HPDE6-E6E7 (cell line): Measurements from ENCODE around the gene CHAT.

Source experiments
- DNase-seq: peaks from one replicate; pipeline ENCODE4 v3.0.0; 2011; ENCODE audit warnings: missing footprints; ENCODE audit errors: extremely low spot score

CHAT gene

DNA sequence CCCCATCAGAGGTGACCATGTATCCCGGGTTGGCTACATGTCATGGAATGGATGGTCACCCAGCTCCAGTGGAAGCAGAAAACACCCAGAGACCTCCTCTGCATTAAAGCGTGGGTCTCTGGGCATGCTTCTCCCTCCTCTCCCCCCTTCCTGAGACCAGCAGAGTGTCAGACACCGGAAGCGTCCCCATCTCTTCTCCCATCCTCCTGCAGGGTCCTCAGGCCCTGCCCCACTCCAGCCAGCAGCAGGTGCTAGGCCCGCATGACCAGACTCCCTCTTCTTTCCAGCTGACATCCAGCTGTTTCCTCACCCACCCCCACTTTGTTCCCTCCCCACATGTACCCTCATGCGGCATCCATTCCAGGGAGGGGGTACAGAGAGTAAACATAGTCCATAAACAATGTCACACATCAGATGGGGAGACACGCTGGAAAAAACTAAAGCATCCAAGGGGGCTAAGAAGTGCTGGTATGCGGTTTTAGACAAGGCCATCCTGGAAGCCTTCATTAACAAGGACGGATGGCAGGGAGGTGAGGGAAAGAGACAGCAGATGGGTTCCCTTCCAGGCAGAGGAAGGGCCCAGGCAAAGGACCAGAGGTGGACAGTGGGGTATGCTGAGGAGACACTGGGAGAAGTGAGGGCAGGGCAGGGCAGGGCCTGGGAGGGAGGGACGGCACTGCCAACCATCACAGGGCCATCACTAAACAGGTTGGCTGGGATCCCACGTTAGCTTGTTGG, 16.2 kb upstream of the CHAT start:
- DNase-seq, result no peak

DNA sequence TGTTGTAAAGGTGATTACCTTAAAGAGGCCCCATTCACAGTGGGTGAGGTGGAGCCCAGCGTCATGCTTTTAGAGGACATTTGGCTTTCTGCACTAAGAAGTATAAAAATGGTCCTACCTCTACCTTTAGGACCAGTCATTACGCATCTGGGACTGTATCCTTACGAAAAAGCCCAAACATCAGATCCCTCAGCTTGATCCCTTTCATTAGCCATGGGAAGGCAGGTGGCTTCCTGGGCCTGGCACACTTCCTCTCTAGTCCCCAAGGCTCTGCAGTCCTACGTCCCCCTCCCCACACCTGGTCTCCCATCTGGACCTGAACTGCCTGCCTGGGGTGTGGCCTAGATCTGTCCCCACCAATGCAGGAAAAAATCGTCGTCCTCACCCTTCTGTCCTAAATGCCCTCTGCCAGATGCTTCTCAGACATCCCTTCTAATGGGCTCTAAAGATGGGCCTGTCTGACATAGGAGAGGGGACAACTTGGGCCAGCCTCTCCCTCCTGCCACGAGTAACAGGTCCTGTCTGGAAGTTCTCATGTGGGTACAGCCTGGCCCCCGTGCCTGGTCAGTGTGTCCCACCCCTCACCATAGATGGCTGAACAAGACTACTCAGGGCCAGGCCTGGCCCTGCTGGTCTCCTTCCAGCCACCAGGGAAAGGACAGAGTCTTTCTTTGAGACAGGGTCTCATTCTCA, 15.5 kb upstream of the CHAT start:
- no peak for DNase-seq

DNA sequence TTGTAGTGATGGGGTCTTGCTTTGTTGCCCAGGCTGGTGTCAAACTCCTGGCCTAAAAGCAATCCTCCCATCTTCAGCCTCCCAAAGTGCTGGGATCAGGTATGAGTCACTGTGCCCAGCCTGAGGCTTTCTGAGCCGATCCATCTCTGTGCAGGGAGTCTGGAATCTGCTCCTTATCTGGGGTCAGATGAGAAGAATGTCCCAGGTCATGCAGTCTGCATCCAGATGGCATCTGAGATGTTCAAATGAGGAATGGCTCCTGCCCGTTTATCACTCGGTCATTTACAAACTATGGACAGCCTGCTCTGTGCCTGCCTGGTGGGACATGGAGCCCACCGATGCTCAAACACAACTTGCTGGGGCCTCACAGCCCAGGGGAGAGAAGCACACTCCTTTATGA, 14.9 kb upstream of the CHAT start:
- no peak for DNase-seq

DNA sequence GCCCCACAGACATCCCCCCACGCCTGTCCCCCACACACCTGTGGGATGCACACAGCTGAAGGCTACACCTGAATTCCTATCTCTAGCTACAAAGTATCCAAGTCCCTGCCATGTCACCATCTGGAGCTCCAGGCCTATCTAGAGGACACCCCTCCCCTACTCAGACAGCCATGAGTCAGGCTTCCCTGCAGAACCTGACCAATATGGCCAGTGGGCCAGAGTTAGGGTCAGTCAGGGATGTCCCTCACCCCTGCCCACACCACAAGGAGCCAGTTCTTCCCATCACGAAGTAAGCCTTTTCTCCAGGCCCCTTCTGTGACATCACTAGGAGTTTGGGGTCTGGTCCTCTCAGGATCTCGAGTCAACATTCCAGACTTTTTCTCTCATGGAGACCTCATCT, 14.3 kb upstream of the CHAT start:
- no peak for DNase-seq

DNA sequence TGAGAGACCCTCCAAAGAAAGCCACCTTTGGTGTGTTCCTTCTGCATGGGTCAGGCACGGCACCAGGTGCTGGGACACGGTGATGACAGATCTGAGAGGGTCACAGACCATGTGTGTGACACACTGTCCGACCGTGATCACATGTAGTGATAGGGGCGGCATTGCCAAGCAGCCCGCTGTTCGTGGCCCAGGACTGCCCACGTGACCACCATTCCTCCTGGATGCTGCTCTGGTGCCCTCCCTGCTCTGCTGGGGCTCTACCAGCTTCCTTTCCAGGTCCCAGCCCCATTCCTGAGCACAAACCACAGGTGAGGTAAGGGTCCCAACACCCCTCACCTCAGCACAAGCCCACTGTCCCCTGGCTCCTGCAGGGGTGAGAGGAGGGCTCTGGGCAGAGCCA, 13.8 kb upstream of the CHAT start:
- DNase-seq, result no peak

DNA sequence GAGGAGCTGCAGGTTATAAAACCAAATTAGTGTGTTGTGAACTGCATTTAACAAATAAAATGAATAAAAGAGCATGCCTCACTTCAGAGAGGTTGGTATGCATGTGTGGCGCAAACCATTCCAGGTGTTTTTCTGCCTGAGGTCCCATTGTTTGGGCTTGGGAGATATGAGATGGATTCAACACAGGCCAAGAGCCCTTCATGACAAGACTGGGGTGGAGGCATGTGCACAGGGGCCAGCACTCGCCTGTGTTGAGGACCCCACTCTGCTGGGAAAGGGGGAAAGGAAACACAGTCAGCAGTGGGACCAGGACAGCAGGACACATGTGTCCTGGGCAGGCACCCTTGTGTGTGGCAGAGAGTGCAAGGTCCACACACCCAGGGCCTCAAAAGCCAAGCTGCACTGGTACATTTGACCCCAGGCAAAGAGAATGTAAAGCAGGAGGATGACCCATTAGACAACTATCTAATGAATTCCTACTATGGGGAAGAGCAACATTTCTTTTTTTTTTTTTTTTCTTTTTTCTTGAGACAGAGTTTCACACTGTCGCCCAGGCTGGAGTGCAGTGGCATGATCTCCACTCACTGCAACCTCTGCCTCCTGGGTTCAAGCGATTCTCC, 12.9 kb upstream of the CHAT start:
- no peak for DNase-seq

DNA sequence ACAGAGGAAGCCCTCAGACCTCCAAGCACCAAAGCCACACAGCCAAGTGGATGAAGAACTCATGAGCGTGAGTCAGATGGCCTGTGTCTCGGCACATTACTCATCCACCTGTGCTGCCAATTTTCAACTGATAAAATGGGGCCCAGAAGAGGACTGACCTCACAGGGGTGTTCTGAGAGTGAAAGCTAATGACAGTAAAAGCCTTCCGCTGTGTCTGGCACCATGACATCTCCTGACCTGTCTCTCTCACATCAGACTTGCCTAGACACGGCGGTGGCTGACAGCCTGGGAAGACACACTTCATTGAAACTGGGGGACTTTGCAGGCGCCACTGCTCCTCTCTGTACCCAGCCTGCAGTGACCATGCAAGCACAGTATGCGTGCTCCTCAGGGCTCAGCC, 12.0 kb upstream of the CHAT start:
- DNase-seq, result peak; percentile 74

DNA sequence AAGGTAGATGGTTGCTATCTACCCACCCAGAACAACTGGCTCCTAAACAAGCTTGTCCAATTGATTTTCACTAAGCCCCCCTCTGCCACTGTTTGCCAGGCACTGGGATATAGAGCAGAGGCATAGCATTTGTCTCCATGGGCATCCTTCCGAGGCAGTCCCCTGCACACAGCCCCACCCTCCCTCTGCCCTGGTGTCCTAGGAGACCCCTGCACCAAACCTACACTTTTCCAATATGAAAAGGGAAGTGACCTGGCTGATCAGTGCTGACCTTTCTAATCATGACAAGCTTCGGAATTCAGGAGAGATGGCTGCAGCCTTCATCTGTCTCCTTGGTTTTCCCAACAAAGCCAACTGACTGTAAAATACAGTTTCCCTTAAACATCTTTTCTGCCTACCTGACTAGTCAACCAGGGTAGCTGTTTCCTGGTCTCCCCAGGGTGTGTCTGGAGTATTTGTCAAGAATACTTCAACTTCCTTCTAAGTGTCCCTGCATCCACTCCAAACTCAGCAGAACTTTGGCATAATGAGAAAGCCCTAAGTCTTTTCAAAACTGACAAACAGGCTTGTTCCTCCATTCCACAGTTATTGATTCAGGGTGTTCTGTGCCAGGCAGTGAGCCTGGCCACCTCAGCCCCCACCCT, 11.3 kb upstream of the CHAT start:
- no peak for DNase-seq

DNA sequence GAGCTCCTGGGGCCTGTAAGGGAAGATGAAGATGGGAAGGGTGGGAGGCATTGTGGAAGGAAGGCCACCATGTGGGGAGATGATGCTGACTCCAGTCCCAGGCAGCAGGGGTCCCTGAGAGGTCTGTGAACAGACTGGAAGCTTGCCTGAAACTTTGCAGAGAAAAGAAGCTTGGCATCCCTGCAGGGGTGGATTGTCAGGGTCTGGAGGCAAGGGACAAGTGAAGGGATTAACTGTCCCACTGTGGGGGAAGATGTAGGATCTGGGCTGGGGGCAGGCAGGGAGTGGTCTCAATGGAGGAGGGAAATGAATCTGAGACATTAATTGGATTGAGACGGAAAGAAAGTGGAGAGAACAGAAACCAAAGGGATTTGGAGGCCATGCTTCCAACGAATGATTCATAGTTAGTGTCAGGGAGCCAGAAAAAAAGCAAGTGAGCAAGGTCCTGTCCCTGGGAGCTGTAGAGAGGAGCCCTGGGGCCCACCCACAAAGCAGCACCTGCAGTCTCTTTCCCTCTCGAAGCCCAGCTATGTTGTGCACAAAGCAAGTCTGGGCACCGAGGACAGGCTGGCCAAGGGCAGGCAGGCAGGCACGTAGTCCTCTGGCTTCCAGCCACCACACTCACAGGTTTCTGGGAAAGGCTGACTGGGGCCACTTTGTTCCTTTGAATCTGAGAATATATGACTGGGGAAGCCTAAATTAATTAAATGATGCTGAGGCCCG, 8.5 kb upstream of the CHAT start:
- no peak for DNase-seq

DNA sequence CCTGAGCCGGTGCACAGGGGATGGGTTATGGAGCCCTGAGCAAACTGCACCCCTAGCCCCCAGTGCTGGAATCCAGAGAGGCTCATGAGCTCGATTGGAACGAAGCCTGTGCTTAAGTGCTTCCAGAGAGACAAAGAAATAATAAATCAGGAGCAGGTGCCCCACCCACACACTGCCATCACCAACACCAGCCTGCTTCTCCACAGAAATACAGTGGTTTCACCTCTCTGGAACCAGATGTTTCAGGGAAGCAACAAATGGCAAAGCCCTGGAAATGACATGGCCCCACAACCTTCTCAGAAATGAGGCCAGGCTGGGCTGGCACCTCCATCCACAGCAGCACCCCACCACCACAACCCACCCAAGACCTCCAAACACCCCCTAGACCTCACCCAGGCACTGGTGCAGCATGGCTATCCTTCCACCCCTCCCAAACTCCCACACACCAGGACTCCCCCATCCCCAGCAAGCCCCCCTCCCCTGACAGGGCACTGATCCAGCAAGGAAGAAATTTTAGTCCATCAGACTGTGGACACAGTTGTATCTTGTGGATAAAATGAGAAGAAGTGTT, 7.8 kb upstream of the CHAT start:
- DNase-seq, result no peak

DNA sequence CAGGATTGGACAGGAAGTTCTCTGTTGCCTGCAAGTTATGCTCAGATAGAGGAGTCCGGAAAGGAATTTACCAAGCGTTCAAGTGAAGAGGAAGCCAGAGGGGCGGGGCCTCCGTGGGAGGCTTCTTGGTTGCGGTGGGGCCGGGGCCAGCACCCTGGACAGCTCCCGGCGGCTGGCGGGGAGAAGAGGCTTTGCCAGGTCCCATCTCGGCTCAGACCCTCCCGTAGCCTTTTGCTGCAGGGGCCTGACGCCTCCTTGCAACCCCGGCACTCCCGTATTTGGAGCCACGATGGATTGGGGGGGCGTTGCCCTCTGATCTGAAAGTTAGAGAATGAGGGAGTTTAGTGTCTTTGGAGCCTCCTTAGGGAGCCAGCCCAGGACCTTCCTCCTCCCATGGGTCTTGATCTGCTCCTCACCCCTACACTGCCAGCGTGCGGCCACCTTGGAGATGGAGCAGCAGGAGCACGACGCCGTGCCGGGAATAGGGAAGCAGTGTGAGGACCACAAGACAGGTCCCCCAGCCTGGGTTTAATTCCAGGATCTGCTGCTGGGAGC, 6.8 kb upstream of the CHAT start:
- DNase-seq, result peak; percentile 58

DNA sequence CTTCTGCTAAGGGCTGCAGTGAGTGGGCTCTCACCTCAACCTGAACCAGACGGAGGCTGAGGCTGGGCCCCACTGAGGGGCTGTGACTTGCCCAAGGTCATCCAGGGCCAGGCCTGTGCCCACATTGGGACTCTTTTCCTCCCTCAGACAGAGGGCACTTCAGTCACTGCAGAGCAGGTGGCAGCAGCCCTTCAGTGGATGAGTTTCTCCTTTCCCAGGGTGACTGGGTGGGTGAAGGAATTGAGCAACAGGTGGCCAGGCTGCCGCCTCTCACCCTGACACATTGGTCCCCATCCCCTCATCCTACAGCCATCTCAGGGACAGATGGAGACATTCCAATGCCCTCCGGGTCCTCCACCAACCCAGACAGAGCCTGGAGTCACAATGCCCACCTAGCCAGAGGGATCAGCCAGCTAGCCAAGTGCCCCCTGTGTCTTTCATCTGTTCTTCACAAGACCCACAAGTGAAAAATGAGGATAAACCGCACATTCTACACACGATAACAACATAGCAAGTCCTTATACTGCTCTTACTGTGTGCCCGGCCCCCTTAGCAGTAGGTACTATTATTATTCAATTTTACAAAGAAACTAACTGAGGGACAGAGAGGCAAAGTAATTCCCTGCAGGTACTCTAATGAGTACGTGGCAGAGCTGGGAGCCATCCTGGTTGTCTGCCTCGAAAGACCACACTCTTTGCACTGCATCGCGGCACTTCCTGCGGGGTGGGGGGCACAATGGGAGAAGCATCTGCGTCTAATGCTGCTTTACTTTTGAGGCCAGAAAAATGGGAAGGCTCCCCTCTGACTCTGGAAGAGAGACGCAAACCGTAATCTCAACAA, 5.5 kb upstream of the CHAT start:
- no peak for DNase-seq

DNA sequence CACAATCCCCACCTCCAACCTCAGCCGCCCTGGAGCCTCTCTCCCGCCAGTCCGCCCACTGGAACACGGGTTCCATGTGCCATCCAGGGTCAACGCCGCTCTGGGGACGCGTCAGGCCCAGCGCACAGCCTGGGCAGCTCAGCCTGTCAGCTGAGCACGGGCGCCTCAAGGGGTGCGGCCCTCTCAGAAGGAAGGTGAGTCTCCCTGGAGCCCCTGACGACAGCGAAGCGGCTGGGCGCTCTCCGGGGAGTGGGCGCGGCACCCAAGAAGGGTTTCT, 4.9 kb upstream of the CHAT start:
- DNase-seq, result no peak

DNA sequence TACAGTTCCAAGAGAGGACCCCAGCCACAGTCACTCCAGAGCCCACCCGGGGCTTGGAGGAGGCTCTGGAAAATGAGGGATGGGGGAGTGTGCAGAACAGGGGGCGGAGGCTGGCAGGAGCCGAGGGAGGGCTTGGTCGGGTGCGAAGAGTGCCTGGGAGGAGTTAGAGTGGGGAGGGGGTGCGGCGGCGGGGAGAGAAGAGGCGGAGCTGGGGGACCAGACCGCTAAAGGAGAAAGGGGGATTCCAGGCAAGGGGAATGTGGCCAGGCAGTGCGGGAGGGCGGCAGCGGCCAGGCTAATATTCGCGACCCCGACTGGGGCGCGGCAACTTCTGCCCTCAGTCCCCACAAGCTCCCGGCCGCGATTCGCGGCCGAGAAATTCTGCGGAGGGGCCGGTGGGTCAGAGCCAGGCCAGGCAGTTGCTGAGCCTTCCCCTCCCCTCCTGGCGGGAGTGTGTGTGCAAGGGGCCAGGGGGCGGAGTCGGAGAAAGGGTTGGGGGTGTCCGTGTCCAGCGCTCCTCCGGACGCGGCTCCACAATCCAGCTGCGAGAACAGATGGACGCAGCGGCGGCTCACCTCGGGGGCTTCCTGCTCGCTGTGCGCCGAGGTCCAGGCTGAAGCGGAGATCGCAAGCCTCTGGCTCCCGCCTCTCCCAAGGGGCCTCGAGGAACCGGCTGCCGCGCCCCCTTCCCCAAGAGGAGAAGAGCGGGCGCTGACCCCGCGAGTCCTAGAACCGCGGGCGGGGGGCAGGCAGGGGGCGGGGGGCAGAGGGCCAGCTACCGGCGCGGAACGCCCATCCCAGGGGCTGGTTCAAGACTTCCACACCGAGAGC, 4.3 kb upstream of the CHAT start:
- no peak for DNase-seq

DNA sequence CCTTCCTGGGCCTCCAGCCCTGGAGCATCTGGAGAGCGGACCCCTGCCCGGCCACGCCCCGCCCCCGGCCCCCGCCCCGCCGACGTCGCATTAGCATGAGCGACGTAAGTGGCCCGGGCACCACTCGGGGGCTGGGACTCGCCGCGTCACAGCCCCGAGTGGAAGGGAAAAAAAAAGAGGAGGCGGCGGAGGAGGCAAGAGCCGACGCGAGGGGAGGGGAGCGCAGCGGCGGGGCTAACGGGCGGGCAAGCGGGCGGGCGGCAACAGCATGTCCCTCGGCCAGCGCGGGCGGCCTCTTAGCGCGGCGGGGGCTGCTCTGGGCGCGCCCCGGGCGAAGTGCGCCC, 3.8 kb upstream of the CHAT start, which contains the start of gene SLC18A3:
Gene SLC18A3 (plus strand): TSS at position 197 of the 344 bp plus-strand sequence. CDS start 431 bp downstream, outside the sequence.
- no peak for DNase-seq

DNA sequence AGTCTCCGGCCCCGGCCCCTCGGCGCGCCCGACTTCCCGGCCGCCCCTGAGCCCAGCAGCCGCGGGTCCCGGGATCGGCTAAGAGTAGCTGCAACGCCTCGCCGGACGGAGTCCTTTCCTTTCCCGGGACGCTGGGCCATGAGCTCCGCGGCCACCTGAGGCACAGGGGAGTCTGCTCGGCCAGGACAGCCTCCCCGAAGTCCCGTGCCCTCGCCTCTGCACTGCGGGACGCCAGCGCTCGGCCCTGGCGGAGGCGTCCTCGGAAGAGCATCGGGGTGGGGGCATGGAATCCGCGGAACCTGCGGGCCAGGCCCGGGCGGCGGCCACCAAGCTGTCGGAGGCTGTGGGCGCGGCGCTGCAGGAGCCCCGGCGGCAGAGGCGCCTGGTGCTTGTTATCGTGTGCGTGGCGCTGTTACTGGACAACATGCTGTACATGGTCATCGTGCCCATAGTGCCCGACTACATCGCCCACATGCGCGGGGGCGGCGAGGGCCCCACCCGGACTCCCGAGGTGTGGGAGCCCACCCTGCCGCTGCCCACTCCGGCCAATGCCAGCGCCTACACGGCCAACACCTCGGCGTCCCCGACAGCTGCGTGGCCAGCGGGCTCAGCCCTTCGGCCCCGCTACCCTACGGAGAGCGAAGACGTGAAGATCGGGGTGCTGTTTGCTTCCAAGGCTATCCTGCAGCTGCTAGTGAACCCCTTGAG, 3.2 kb upstream of the CHAT start:
- no peak for DNase-seq

DNA sequence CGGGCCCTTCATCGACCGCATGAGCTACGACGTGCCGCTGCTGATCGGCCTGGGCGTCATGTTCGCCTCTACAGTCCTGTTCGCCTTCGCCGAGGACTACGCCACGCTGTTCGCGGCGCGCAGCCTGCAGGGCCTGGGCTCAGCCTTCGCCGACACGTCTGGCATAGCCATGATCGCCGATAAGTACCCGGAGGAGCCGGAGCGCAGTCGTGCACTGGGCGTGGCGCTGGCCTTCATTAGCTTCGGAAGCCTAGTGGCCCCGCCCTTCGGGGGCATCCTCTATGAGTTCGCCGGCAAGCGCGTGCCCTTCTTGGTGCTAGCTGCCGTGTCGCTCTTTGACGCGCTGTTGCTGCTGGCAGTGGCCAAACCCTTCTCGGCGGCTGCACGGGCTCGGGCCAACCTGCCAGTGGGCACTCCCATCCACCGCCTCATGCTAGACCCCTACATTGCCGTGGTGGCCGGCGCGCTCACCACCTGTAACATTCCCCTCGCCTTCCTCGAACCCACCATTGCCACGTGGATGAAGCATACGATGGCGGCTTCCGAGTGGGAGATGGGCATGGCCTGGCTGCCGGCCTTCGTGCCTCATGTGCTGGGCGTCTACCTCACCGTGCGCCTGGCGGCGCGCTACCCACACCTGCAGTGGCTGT, 2.5 kb upstream of the CHAT start:
- DNase-seq, result no peak

DNA sequence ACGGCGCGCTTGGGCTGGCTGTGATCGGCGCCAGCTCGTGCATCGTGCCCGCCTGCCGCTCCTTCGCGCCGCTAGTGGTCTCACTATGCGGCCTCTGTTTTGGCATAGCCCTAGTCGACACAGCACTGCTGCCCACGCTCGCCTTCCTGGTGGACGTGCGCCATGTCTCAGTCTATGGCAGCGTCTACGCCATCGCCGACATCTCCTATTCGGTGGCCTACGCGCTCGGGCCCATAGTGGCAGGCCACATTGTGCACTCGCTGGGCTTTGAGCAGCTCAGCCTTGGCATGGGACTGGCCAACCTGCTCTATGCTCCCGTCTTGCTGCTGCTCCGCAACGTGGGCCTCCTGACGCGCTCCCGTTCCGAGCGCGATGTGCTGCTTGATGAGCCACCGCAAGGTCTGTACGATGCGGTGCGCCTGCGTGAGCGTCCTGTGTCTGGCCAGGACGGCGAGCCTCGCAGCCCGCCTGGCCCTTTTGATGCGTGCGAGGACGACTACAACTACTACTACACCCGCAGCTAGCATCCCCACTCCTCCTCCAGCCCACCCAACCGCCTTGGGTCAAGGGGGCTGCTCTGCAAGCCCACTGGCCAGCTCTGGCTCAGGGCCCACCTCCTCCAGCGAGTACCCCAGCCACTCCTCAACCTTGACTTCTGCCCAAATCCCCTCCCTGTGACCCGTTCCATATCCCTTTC, 1.9 kb upstream of the CHAT start:
- no peak for DNase-seq
